Vagina (tissue), 2 donors: ENCODE results near the gene SLC36A3. TPM values are rescaled to one million over a fixed set of nuclear protein-coding genes. Genes with fewer than 3 reads are reported as not detected.

Experiments
- DNase-seq, 2 donors: peaks; one replicate each; pipeline ENCODE4 v3.0.0-alpha.2; 2017; ENCODE audit errors: extremely low spot score in 2 of 2
- H3K27ac ChIP-seq: fragments of 200-600 bp; sonication (generic); one replicate; pipeline ENCODE4 v1.5.1; 2019
- H3K27me3 ChIP-seq: fragments of 200-600 bp; sonication (generic); one replicate; pipeline ENCODE4 v1.5.1; 2019
- H3K36me3 ChIP-seq, 2 donors: fragments of 200-600 bp; sonication (generic); one replicate each; pipeline ENCODE4 v1.5.1; 2017 to 2019
- H3K4me1 ChIP-seq: fragments of 200-600 bp; sonication (generic); one replicate; pipeline ENCODE4 v1.5.1; 2019
- H3K4me3 ChIP-seq, 2 donors: fragments of 200-600 bp; sonication (generic); 1 replicate in 1 of 2; 2 replicates in 1 of 2; pipeline ENCODE4 v1.5.1; 2016 to 2019
- H3K9me3 ChIP-seq: fragments of 200-600 bp; sonication (generic); one replicate; pipeline ENCODE4 v1.5.1; 2019
- CTCF ChIP-seq, 3 experiments: fragments of 450-650 bp in 2 of 3; fragments of 200-600 bp in 1 of 3; sonication (generic) in 1 of 3; IDR thresholded peaks; one replicate each; pipeline ENCODE4 v1.5.1; 2017 to 2019; ENCODE audit warnings: antibody characterized with exemption in 3 of 3, mild to moderate bottlenecking in 2 of 3, moderate library complexity in 2 of 3
- POLR2A ChIP-seq, 2 donors: fragments of 450-650 bp; IDR thresholded peaks; one replicate each; pipeline ENCODE4 v1.6.1; 2017; ENCODE audit warnings: antibody characterized with exemption in 2 of 2, mild to moderate bottlenecking in 2 of 2, moderate library complexity in 2 of 2
- POLR2AphosphoS5 ChIP-seq, 2 donors: sonication (generic); formaldehyde crosslinking; IDR thresholded peaks; one replicate each; pipeline ENCODE4 v1.9.0; 2017; ENCODE audit warnings: antibody characterized with exemption in 2 of 2, mild to moderate bottlenecking in 2 of 2, low read depth in 1 of 2; ENCODE audit not compliant: insufficient read depth in 1 of 2
- intact Hi-C: fragments of 100-400 bp; cut with DNase I; formaldehyde crosslinking; loops from one replicate; pipeline ENCODE4 v1.15.1; 2023
- total RNA-seq: library from RNA; depleted of rRNA; stranded (reverse); fragments of >200 nt; gene quantifications from one replicate; pipeline ENCODE4 v1.2.3, GENCODE V29; 2016

Gene SLC36A3
- total RNA-seq, 1 donor from 2014 or later: not detected

- TF ChIP-seq CTCF (IDR thresholded peaks at IDR 0.05) (no peak), POLR2AphosphoS5 (IDR thresholded peaks at IDR 0.05; ENCODE audit: insufficient read depth in 1 of 2, low read depth in 1 of 2) (no peak), POLR2A (IDR thresholded peaks at IDR 0.05) (no peak)
- Histone ChIP-seq H3K27ac (no peak overlapping the region), H3K4me1 (peaks cover 17% of the 10 kb centered on the region), H3K36me3 (no peaks in the 10 kb centered on the region), H3K4me3 (no peak overlapping the region), H3K27me3 (no peaks in the 10 kb centered on the region), H3K9me3 (no peaks in the 10 kb centered on the region)
- no peak for DNase-seq
- intact Hi-C loops: no loop called here
These were observed 9.9 kb downstream of the SLC36A3 start for GRCh38 chr5:151293624-151294023.

DNA sequence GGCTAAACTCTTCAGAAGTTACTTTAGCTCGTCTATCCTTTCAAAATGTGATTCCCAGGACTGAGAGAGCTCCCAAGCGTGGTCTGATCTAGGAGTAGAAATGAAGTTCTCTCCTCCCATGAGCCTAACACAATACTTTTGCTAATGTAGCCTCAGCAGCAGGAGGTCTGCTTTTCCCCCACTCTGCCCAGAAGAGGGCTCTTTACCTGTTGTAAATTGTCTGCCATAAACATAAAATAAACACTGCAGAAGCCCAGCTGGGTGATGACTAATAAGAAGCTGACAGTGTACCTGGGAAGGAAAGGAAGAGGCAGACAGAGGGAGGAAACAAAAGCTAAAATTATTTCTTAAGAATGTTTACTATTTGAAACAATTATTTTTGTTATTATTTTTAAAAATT lies 15.4 kb downstream of the SLC36A3 start:
- TF ChIP-seq POLR2AphosphoS5 (IDR thresholded peaks at IDR 0.05; ENCODE audit: insufficient read depth in 1 of 2, low read depth in 1 of 2) (no peak), CTCF (IDR thresholded peaks at IDR 0.05) (no peak), POLR2A (IDR thresholded peaks at IDR 0.05) (no peak)
- Histone ChIP-seq H3K9me3 (no peaks in the 10 kb centered on the region), H3K4me1 (no peaks in the 10 kb centered on the region), H3K27ac (no peak overlapping the region), H3K4me3 (no peak overlapping the region), H3K27me3 (no peaks in the 10 kb centered on the region), H3K36me3 (no peaks in the 10 kb centered on the region)
- DNase-seq: no peak
- intact Hi-C loops: no loop called here

- H3K27ac ChIP-seq: no peak overlapping the region
- no peaks in the 10 kb centered on the region for H3K27me3 ChIP-seq
- H3K4me3 ChIP-seq: no peak overlapping the region
- DNase-seq: no peak
- no peak for TF ChIP-seq POLR2A (IDR thresholded peaks at IDR 0.05)
- TF ChIP-seq POLR2AphosphoS5 (IDR thresholded peaks at IDR 0.05; ENCODE audit: insufficient read depth in 1 of 2, low read depth in 1 of 2): no peak
- TF ChIP-seq CTCF (IDR thresholded peaks at IDR 0.05): no peak
- H3K9me3 ChIP-seq: no peaks in the 10 kb centered on the region
- H3K4me1 ChIP-seq: no peaks in the 10 kb centered on the region
- intact Hi-C loops: no loop called here
- no peaks in the 10 kb centered on the region for H3K36me3 ChIP-seq
These were observed 17.3 kb downstream of the SLC36A3 start for GRCh38 chr5:151286246-151286645.

DNA sequence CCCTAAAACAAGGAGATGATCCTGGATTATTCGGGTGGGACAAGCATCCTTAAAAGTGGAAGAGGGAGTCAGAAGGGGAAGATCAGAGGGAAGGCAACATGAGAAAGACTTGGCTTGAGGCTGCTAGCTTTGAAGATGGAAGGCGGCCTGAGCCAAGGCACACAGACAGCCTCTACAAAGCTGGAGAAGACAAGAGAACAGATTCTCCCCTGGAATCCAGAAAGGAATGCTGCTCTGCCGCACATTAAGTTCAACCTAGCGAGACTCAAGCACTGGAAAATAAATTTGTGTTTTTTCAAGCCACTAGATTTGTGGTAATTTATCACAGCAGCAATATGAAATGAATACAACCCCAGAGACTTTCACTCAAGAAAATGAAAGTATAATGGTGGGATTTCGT lies 17.9 kb downstream of the SLC36A3 start:
- Histone ChIP-seq H3K4me3 (no peak overlapping the region), H3K27ac (no peak overlapping the region), H3K27me3 (no peaks in the 10 kb centered on the region), H3K36me3 (no peaks in the 10 kb centered on the region), H3K9me3 (no peaks in the 10 kb centered on the region), H3K4me1 (no peaks in the 10 kb centered on the region)
- no peak for DNase-seq
- no peak for TF ChIP-seq CTCF (IDR thresholded peaks at IDR 0.05)
- no peak for TF ChIP-seq POLR2A (IDR thresholded peaks at IDR 0.05)
- no peak for TF ChIP-seq POLR2AphosphoS5 (IDR thresholded peaks at IDR 0.05; ENCODE audit: insufficient read depth in 1 of 2, low read depth in 1 of 2)
- intact Hi-C loops: no loop called here

- Histone ChIP-seq H3K27ac (no peak overlapping the region), H3K4me3 (no peak overlapping the region), H3K27me3 (no peaks in the 10 kb centered on the region), H3K36me3 (no peaks in the 10 kb centered on the region), H3K9me3 (no peaks in the 10 kb centered on the region), H3K4me1 (no peaks in the 10 kb centered on the region)
- no peak for DNase-seq
- intact Hi-C loops: no loop called here
- TF ChIP-seq POLR2AphosphoS5 (IDR thresholded peaks at IDR 0.05; ENCODE audit: insufficient read depth in 1 of 2, low read depth in 1 of 2) (no peak), CTCF (IDR thresholded peaks at IDR 0.05) (no peak), POLR2A (IDR thresholded peaks at IDR 0.05) (no peak)
These were observed 19.1 kb downstream of the SLC36A3 start for GRCh38 chr5:151284392-151284967.
